ACC112 (cell line): ENCODE data around the gene TCP1.
"Not testable (repeated sequence)": the region's sequence is repeated elsewhere in the genome, so short reads cannot be mapped to it uniquely, and the experiment has no call there.

Experiments used
- H2AFZ ChIP-seq: fragments of 200-600 bp; sonication (generic); one replicate; pipeline ENCODE4 v1.6.0; 2017; ENCODE audit warnings: antibody characterized with exemption, low read length; ENCODE audit not compliant: unreplicated experiment
- H3K27ac ChIP-seq: fragments of 200-600 bp; sonication (generic); 2 replicates; pipeline ENCODE4 v1.5.1; 2014; ENCODE audit warnings: low read depth, mild to moderate bottlenecking, antibody characterized with exemption, low read length, moderate library complexity
- H3K27me3 ChIP-seq: fragments of 200-600 bp; sonication (generic); 2 replicates; pipeline ENCODE4 v1.6.1; 2014; ENCODE audit warnings: mild to moderate bottlenecking, antibody characterized with exemption, low read length, moderate library complexity, mixed read lengths; ENCODE audit not compliant: insufficient read depth
- H3K36me3 ChIP-seq: fragments of 200-600 bp; sonication (generic); 2 replicates; pipeline ENCODE4 v1.6.1; 2016; ENCODE audit warnings: mild to moderate bottlenecking, antibody characterized with exemption, low read length, moderate library complexity, mixed read lengths; ENCODE audit not compliant: insufficient read depth
- H3K4me1 ChIP-seq: fragments of 200-600 bp; sonication (generic); one replicate; pipeline ENCODE4 v1.6.1; 2016; ENCODE audit warnings: low read length, mixed read lengths; ENCODE audit not compliant: insufficient read depth, unreplicated experiment, control insufficient read depth
- H3K4me3 ChIP-seq: fragments of 200-600 bp; sonication (generic); 2 replicates; pipeline ENCODE4 v1.5.1; 2014; ENCODE audit warnings: mild to moderate bottlenecking, low read depth, low read length
- H3K79me2 ChIP-seq: fragments of 200-600 bp; sonication (generic); one replicate; pipeline ENCODE4 v1.6.0; 2016; ENCODE audit warnings: low read length; ENCODE audit not compliant: control insufficient read depth, unreplicated experiment, insufficient read depth

Gene TCP1

DNA sequence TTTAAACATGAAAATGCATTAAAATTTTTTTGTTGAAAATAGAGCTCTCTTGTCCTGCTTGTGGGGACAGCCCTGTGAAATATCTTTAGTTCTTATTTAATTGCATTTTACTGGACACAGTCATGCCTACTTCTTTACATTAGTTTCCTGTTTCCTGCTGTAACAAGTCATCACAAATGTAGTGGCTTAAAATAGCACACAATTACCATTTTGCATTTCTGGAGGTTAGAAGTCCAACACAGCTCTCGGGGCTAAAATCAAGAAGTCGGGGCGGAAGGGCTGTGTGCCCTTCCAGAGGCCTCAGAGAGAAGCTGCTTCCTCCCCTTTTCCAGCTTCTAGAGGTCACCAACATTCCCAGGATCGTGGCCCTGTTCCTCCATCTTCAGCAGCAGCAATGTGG lies 40.1 kb upstream of the TCP1 start:
- Histone ChIP-seq H3K4me3 (no peak overlapping the region), H2AFZ (no peak overlapping the region), H3K4me1 (no peaks in the 10 kb centered on the region), H3K27ac (no peak overlapping the region), H3K36me3 (no peaks in the 10 kb centered on the region), H3K27me3 (0 out of 2 replicates have a peak, but pooled peaks cover 5% of the 10 kb centered on the region), H3K79me2 (no peaks in the 10 kb centered on the region)

DNA sequence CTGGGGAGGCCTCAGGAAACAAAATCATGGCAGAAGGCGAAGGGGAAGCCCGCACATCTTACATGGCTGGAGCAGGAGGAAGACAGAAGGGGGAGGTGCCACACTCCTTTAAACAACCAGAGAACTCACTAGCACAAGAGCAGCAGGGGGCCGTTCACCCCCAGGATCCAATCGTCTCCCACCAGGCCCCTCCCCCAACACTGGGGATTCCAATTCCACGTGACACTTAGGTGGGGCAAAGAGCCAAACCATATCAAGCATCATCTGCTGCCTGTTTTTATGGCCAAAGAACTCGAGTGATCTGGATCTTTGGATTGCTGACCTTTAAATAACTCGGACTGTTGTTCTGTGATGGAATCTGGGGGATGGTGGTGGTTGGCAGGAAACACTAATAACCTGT lies 38.7 kb upstream of the TCP1 start:
- Histone ChIP-seq H3K27ac (no peak overlapping the region), H3K4me3 (no peak overlapping the region), H3K4me1 (no peaks in the 10 kb centered on the region), H3K79me2 (no peaks in the 10 kb centered on the region), H3K36me3 (no peaks in the 10 kb centered on the region), H3K27me3 (peaks cover 10% of the 10 kb centered on the region; the same call in 1 of the 2 replicates), H2AFZ (no peak overlapping the region)

DNA sequence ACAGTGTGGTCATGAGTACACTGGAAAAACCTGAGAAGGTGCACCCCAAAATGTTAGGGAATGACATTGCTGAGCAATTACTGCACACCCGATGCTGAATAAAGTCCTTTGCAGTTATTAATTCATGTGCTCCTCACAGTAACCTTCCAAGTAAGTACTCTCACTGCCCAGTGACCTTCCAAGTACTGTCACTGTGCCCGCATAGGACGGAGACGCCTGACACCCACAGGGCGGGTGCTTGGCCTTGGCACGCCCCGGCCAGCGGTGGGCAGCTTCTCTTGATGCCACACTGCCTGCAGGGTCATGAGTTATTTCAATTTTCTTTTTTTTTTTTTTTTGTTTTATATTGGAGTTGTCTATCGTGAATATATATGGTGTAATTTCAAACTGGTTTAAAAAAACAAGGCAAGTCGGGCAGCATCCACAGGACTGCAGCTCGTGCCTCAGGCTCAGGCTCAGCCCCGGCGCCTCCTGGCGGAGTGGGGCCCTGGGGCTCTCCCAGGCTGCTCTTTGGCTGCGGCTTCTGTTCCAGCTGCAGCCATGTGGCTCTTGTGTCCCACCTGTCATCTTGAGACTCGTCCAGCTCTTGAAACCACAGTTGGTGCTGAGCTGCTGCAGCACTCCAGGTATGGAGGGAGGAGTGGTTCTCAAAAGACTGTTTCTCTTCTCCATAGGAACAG lies 37.7 kb upstream of the TCP1 start:
- no peak overlapping the region for H2AFZ ChIP-seq
- no peaks in the 10 kb centered on the region for H3K79me2 ChIP-seq
- no peaks in the 10 kb centered on the region for H3K4me1 ChIP-seq
- H3K27ac ChIP-seq = no peak overlapping the region
- H3K27me3 ChIP-seq = peaks cover 11% of the 10 kb centered on the region; the same call in 1 of the 2 replicates
- H3K36me3 ChIP-seq = no peaks in the 10 kb centered on the region
- no peak overlapping the region for H3K4me3 ChIP-seq

DNA sequence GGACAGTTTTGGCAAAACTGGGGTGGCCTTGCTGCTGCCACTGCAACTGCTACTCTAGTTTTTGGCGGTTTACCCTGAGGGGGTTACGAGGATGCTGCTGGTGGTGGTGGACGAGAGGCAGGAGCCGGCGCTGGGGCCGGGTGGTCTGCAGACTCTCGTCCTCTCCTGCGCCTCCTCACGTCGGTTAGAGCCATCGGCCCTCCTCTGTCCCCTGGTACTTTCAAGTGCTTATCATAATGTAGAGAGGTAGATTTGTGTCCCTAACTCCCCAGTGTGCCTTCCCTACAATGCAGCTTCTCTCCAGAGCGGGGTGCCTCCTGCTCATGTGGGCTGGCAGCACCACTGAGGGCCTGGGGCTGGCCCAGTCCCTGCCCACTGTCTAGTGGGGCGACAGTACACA lies 36.6 kb upstream of the TCP1 start:
- H3K27ac ChIP-seq = no peak overlapping the region
- no peaks in the 10 kb centered on the region for H3K79me2 ChIP-seq
- H2AFZ ChIP-seq = no peak overlapping the region
- H3K27me3 ChIP-seq = peaks cover 6% of the 10 kb centered on the region; the same call in 1 of the 2 replicates
- H3K36me3 ChIP-seq = no peaks in the 10 kb centered on the region
- no peak overlapping the region for H3K4me3 ChIP-seq
- H3K4me1 ChIP-seq = no peaks in the 10 kb centered on the region

GRCh38 chr6:159824690-159825089 lies 35.3 kb upstream of the TCP1 start:
- not testable (repeated sequence) for H3K36me3 ChIP-seq, H2AFZ ChIP-seq, H3K79me2 ChIP-seq, H3K4me3 ChIP-seq, H3K27me3 ChIP-seq, H3K27ac ChIP-seq, H3K4me1 ChIP-seq

DNA sequence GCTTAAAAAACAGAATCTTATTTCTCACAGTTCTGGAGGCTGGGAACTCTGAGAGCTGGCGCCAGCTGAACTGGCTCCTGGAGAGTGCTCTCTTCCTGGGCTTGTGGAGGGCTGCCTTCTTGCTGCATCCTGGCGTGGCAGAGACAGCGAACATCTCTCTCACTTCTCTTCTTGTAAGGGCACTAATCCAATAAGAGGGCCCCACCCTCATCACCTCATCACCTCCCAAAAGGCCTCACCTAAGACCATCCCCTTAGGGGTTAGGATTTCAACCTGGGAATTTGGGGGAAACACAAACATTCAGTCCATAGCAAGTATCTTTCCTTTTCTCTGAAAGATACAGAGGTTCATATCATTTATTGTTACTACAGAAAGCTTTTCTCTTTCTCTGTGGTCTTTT lies 34.6 kb upstream of the TCP1 start:
- H3K27me3 ChIP-seq = peaks cover 16% of the 10 kb centered on the region; the same call in 1 of the 2 replicates
- no peaks in the 10 kb centered on the region for H3K36me3 ChIP-seq
- no peaks in the 10 kb centered on the region for H3K79me2 ChIP-seq
- H3K4me3 ChIP-seq = no peak overlapping the region
- H2AFZ ChIP-seq = no peak overlapping the region
- H3K4me1 ChIP-seq = no peaks in the 10 kb centered on the region
- no peak overlapping the region for H3K27ac ChIP-seq

- Histone ChIP-seq H3K4me3 (no peak overlapping the region), H3K79me2 (no peaks in the 10 kb centered on the region), H3K36me3 (no peaks in the 10 kb centered on the region), H2AFZ (no peak overlapping the region), H3K27ac (no peak overlapping the region), H3K27me3 (peaks cover 22% of the 10 kb centered on the region), H3K4me1 (no peaks in the 10 kb centered on the region)
Measured at GRCh38 chr6:159821726-159822125, 32.3 kb upstream of the TCP1 start.

GRCh38 chr6:159821122-159821521 lies 31.7 kb upstream of the TCP1 start:
- H3K27me3 ChIP-seq = peaks cover 22% of the 10 kb centered on the region
- H2AFZ ChIP-seq = no peak overlapping the region
- no peaks in the 10 kb centered on the region for H3K36me3 ChIP-seq
- no peak overlapping the region for H3K27ac ChIP-seq
- H3K4me1 ChIP-seq = no peaks in the 10 kb centered on the region
- no peak overlapping the region for H3K4me3 ChIP-seq
- no peaks in the 10 kb centered on the region for H3K79me2 ChIP-seq

DNA sequence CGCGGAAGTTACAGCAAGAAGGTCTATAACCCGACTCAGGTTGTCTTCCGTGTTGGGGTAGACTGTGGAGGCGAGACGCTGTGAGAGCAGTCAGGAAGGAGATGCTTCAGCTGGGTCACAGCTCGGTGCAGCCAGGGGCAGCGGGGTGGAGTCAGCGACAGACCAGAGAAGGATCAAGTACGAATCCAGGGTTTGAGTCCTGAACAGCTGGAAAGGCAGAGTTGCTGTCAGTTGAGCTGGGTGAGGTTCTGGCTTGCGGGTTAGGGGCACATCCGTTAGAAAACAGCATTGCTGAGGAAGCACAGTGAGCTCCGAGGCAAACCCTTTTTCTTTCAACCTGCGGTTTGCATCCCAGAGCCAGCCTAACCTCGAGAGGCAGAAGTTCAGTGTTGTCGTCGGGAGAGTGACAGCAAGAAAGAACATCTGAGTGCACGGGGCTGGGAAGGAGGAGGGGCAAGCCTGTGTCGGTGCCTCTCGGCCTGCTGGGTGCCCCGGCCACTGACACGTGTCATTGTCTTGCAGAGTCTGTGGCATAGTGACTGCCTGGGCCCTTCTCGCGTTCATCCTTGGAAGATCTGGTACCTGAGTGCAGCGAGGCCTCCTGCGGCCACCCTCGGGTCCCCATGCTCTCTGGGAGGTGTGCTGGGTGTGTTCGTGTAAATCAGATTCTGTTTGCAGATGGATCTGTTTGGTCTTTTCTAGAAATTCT lies 30.7 kb upstream of the TCP1 start:
- Histone ChIP-seq H3K27ac (no peak overlapping the region), H3K36me3 (no peaks in the 10 kb centered on the region), H3K4me1 (no peaks in the 10 kb centered on the region), H3K4me3 (no peak overlapping the region), H3K79me2 (no peaks in the 10 kb centered on the region), H2AFZ (no peak overlapping the region), H3K27me3 (peaks cover 22% of the 10 kb centered on the region)

DNA sequence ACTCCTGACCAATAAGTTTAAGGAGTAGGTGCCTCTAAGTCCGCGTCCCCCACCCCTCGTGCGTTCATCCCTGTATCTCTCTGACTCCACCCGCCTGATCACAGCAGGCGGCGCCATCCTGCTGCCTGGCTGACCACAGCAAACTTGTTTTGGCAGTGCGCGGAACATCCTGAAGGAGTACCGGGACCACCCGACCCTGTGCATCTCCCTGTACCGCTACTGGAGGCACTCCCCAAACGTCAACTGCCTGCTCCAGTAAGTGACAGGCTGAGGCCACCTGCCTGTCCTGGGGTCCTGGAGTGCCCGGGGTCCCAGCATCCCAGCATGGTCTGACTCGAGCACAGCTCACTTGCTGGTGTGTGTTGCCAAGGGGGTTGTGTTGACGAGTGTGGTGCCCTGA lies 29.7 kb upstream of the TCP1 start:
- no peaks in the 10 kb centered on the region for H3K36me3 ChIP-seq
- no peak overlapping the region for H2AFZ ChIP-seq
- peaks cover 22% of the 10 kb centered on the region for H3K27me3 ChIP-seq
- no peaks in the 10 kb centered on the region for H3K4me1 ChIP-seq
- H3K79me2 ChIP-seq = no peaks in the 10 kb centered on the region
- H3K4me3 ChIP-seq = no peak overlapping the region
- no peak overlapping the region for H3K27ac ChIP-seq
